GOT3 (cell line): ENCODE results near the gene TMC8.
"Not testable (repeated sequence)": the region's sequence is repeated elsewhere in the genome, so short reads cannot be mapped to it uniquely, and the experiment has no call there.

Experiments
- DNase-seq: peaks from one replicate; lab custom pipeline; 2025; ENCODE audit warnings: mixed read lengths; lab: John Stamatoyannopoulos, UW

Gene TMC8

GRCh38 chr17:78110363-78111015, 20.1 kb upstream of the TMC8 start:
- no peak for DNase-seq

DNA sequence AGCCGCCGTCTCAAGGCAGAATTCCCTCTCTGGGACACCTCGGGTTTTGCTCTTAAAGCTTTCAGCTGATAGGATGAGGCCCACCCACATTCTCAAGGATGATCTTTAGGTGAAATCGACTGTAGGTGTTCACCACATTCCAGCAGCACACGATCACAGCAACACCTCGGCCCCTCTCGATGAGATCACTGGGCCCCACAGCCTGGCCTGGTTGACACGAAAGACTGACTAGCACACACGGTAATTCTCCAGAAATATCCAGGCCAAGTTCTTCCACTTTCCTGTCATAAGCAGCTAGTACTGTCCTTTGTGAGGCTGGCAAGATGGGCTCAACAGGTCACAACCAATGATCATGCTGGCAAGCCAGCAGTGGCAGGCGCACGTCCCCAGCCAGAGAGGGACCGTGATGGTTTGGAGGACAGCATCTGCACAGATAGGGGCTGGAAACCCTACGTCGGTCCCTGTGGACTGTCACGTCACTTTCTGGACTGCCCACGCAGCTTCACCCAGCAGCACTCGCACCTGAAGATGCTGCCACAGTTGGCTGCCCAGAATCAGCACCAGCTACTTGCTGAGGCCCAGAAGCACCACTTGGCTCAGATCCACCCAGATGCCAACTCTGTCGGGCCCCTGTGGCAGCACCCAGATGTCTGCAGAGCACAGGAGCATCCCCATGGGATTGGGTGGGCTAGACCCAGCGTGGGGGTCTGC, 19.4 kb upstream of the TMC8 start:
- DNase-seq, result no peak

- no peak for DNase-seq
Observed at GRCh38 chr17:78111727-78112517, 18.6 kb upstream of the TMC8 start.

GRCh38 chr17:78112518-78113471, 17.8 kb upstream of the TMC8 start:
- DNase-seq, result peak; percentile 23

DNA sequence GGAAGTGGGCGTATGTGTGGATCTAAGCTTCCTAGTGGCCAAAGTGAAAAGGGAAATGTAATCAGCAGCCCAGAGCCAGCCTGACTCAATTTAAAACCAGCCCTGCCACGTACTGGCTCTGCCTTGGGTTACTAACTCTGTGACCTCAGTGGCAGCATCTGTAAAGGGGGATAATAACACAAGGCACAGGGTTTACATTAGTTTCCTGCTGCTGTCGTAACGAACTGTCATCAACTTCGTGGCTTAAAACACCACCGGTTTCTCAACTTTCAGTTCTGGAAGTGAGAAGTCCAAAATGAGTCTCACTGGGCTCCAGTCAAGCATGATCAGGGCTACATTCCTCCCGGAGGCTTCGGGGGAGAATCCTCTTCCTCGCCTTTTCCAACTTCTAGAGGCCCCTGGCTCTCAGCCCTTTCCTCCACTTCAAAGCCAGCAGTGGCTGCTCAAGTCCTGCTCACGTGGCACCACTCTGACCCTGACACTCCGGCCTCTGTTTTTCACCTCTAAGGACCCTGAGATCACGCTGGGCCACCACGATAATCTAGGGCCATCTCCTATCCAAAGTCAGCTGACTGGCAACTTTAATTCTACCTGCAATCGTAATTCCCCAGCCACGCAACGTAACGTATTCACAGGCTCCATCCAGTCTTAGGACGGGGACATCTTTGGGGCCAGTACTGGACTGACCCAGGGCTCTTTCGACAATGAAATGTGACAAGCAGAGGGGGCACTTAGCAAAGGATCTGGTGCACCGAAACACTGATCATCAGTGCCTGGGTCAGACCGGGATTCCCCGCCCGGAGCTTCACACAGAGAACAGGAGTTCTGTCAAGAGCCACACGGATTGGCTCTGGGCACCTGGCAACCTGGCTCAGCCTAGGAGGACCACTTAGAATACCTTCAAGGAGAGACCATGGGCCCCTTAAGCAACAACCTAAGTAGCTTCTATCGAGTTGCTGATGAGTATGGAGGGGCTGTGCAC, 16.5 kb upstream of the TMC8 start:
- DNase-seq, result no peak

DNA sequence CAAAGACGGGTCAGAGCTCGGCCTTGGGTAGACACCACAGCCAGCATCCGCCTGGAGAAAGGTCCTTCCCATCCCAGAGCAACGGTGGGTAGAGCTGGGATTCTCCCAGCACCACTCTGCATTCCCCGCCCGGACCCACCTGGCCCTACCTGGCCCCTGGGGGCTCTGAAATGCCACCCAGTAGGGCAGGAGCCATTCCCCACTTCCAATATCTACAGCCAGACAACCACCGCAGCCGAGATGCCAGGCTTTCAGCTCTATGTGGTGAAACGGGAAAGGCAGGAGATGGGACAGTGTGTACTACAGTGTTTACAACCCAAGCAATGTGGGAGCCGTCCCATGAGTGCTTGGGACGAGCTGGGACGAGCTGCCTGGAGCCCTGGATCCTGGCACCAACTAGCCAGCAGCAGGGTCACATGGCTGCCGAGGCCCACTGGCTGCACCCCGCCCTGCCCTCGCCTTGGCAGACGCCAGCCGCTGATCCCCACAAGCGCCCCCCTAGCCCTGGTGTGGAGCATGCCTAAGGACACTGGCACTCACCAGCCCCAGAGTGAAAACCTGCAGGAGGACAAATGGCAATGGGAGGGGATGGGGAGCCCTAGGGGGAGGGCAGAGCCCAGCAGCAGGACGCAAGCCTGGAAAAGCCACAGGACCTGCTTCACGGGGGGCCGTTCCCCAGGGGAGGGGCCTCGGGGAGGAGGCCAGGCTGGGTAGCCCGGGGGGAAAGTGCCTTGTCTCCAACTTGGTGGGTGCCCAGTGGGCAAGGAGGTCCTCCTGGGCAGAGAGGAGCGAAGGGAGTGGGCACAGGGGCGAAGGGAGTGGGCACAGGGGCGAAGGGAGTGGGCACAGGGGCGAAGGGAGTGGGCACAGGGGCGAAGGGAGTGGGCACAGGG, 15.5 kb upstream of the TMC8 start:
- no peak for DNase-seq

GRCh38 chr17:78115803-78116202, 14.8 kb upstream of the TMC8 start:
- not testable (repeated sequence) for DNase-seq

DNA sequence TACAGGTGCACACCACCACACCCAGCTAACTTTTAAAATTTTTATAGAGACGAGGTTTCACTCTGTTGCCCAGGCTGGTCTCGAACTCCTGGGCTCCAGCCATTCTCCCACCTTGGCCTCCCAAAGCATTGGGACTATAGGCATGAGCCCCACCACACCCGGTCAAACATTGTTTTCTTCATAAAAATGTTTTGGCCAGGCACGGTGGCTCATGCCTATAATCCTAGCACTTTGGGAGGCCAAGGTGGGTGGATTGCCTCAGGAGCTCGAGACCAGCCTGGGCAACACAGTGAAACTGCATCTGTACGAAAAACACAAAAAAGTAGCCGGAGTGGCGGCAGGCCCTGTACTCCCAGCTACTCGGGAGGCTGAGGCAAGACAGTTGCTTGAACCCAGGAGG, 14.2 kb upstream of the TMC8 start:
- no peak for DNase-seq

- no peak for DNase-seq
Observed at GRCh38 chr17:78117027-78117981, 13.3 kb upstream of the TMC8 start.

DNA sequence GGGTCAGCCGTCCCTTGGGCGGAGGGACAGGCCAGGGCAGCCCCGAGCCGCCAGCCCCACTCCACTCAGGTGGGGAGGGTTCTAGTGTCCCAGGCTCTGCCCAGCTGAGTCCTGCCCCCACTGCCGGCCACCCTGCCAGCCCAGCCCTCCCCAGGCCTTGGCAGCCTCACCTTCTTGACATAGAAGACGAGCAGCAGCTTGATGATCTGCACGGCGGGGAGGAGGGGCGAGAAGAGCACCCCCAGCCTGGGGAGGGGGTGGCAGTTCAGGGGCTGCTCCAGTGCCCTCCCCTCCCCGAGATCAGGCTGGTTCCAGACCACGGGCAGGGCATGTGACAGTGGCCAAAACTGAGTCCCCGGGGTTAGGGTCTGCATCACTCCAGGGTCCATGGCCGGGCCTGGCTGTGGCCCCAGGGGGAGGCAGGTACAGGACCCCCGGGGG, 11.8 kb upstream of the TMC8 start:
- DNase-seq, result no peak

DNA sequence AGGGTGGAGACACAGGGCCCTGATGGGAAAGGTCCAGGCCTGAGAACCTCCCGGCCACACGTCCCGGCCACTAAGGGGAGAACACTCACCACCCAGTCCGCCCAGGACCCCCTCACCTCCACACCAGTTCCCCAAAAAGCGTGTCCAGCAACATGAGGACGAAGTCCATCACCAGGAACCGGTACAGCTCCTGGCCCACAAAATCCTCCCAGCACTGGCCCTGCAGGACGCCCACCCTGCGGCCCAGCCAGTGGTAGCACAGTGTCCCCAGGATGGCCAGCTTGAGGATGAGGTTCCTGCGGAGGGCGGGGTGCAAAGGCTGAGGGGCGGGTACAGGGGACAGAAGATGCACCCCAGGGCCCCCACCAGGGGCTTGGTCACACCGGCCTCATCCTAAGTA, 10.0 kb upstream of the TMC8 start:
- DNase-seq, result no peak

- no peak for DNase-seq
Observed at GRCh38 chr17:78120971-78121800, 9.4 kb upstream of the TMC8 start.

GRCh38 chr17:78121801-78122215, 8.8 kb upstream of the TMC8 start:
- no peak for DNase-seq

- DNase-seq, result no peak
Observed at GRCh38 chr17:78122216-78122930, 8.2 kb upstream of the TMC8 start.

- no peak for DNase-seq
Observed at GRCh38 chr17:78122931-78123249, 7.7 kb upstream of the TMC8 start.

DNA sequence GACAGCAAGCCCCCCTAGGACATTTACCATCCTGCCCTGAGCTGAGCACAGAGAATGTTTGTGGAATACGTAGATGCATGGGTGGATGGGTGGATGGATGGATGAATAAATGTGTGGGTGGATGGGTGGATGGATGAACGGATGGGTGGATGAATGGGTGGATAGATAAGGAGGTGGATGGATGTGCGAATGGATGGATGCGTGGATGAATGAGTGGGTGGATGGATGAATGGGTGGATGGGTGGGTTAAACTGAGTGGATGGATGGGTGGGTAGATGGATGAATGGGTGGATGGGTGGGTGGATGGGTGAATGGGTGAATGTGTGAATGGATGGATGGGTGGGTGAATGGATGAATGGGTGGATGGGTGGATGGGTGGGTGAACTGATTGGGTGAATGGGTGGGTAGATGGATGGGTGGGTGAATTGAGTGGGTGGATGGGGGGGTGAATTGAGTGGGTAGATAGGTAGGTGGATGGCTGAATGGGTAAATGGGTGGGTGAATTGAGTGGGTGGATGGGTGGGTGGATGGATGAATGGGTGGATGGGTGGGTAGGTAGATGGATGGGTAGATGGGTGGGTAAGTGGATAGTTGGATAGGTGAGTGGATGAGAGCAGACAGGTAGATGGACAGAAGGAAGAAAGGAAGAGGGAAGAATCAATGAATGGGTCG, 7.2 kb upstream of the TMC8 start:
- no peak for DNase-seq
